Endothelial cell of umbilical vein (primary cell): ENCODE measurements around the gene SCIN. TPM values are rescaled to one million over a fixed set of nuclear protein-coding genes. Genes with fewer than 3 reads are reported as not detected.
A peak's percentile ranks its signal among the peaks of the same experiment; 100 is the strongest.
"Not testable (repeated sequence)": the region's sequence is repeated elsewhere in the genome, so short reads cannot be mapped to it uniquely, and the experiment has no call there.

Source experiments
- BruUV-seq: library from RNA; stranded (reverse); fragments of 400-500 nt; replicated peaks from 2 replicates; lab custom pipeline; 2021; lab: Mats Ljungman, UMichigan
- CTCF ChIA-PET: fragments of 300-600, 350-600 bp; sonication (Branson Sonifier 250); formaldehyde crosslinking; loops from one replicate; lab custom pipeline; 2021; ENCODE audit warnings: antibody characterized with exemption, inconsistent platforms; lab: Charles Lee
- POLR2A ChIA-PET: fragments of 300-600, 350-600 bp; sonication (Branson Sonifier 250); formaldehyde crosslinking; loops from one replicate; lab custom pipeline; 2021; ENCODE audit warnings: antibody characterized with exemption, inconsistent platforms; lab: Charles Lee
- DNase-seq: peaks from one replicate; pipeline ENCODE4 v3.0.0-alpha.2; 2011; ENCODE audit warnings: low read depth, low spot score
- FAIRE-seq: peaks from 2 replicates; lab custom pipeline; 2011; peaks lifted over from hg19 to GRCh38; lab: Jason Lieb, UNC
- H2AFZ ChIP-seq: 2 replicates; pipeline ENCODE4 v1.6.0; 2012; ENCODE audit warnings: low read depth, low read length, control low read depth, inconsistent platforms
- H3K27ac ChIP-seq: 2 replicates; pipeline ENCODE4 v1.5.1; 2011; ENCODE audit warnings: low read depth, mild to moderate bottlenecking, control low read depth, low read length, moderate library complexity; ENCODE audit not compliant: insufficient read depth
- H3K27me3 ChIP-seq, 2 experiments: 2 replicates each; pipeline versions ENCODE4 v1.6.0 to v1.6.1; 2011; ENCODE audit warnings: low read length in 2 of 2, mixed read lengths in 1 of 2; ENCODE audit not compliant: control insufficient read depth in 2 of 2, insufficient read depth in 2 of 2
- H3K36me3 ChIP-seq, 2 experiments: 2 replicates in 1 of 2; 3 replicates in 1 of 2; pipeline ENCODE4 v1.5.1; 2011; ENCODE audit warnings: low read length in 2 of 2, mild to moderate bottlenecking in 1 of 2, moderate library complexity in 1 of 2; ENCODE audit not compliant: control insufficient read depth in 2 of 2, insufficient read depth in 2 of 2; ENCODE audit errors: extremely low read depth in 1 of 2
- H3K4me1 ChIP-seq: 3 replicates; pipeline ENCODE4 v1.5.1; 2011; ENCODE audit warnings: mild to moderate bottlenecking, low read length; ENCODE audit not compliant: control insufficient read depth, insufficient read depth; ENCODE audit errors: extremely low read depth
- H3K4me2 ChIP-seq: 2 replicates; pipeline ENCODE4 v1.6.1; 2011; ENCODE audit warnings: low read length, control low read depth, mixed read lengths; ENCODE audit not compliant: insufficient read depth
- H3K4me3 ChIP-seq, 3 experiments: fragments of 200-600 bp in 1 of 3; sonication (generic), shearing (Covaris generic) in 1 of 3; replicated peaks in 1 of 3; 2 replicates each; pipeline ENCODE4 v1.5.1; 2011 to 2016; ENCODE audit warnings: control low read depth in 3 of 3, low read length in 3 of 3, mild to moderate bottlenecking in 2 of 3, inconsistent platforms in 1 of 3, low read depth in 1 of 3, moderate library complexity in 1 of 3; ENCODE audit not compliant: insufficient read depth in 1 of 3
- H3K79me2 ChIP-seq: 2 replicates; pipeline ENCODE4 v1.6.0; 2012; ENCODE audit warnings: low read length, inconsistent platforms; ENCODE audit not compliant: control insufficient read depth, insufficient read depth
- H3K9ac ChIP-seq: replicated peaks from 2 replicates; pipeline ENCODE3; 2011; ENCODE audit warnings: low read length, control low read depth; ENCODE audit not compliant: insufficient read depth; ENCODE audit errors: extremely low read depth
- H3K9me1 ChIP-seq: replicated peaks from 3 replicates; pipeline ENCODE4 v1.6.0; 2011; ENCODE audit warnings: mild to moderate bottlenecking, low read length; ENCODE audit not compliant: control insufficient read depth, insufficient read depth; ENCODE audit errors: extremely low read depth
- H3K9me3 ChIP-seq: replicated peaks from 2 replicates; pipeline ENCODE4 v1.5.1; 2012; ENCODE audit warnings: low read length, inconsistent platforms; ENCODE audit not compliant: control insufficient read depth, insufficient read depth
- H4K20me1 ChIP-seq: replicated peaks from 2 replicates; pipeline ENCODE3; 2011; ENCODE audit warnings: mild to moderate bottlenecking, low read length; ENCODE audit not compliant: control insufficient read depth, insufficient read depth; ENCODE audit errors: extremely low read depth
- EZH2 ChIP-seq: IDR thresholded peaks from 2 replicates; pipeline ENCODE4 v1.6.1; 2012; ENCODE audit warnings: borderline replicate concordance, low read depth, mild to moderate bottlenecking, moderate library complexity, low read length, inconsistent platforms; ENCODE audit not compliant: severe bottlenecking
- GATA2 ChIP-seq: IDR thresholded peaks from 2 replicates; pipeline ENCODE4 v1.7.0; 2011; ENCODE audit warnings: low read depth, mild to moderate bottlenecking, moderate library complexity, mixed read lengths, low read length; ENCODE audit not compliant: insufficient read length, insufficient read depth
- JUN ChIP-seq: IDR thresholded peaks from 2 replicates; pipeline ENCODE4 v1.6.1; 2011; ENCODE audit warnings: borderline replicate concordance, low read depth; ENCODE audit not compliant: insufficient read length, insufficient read depth
- POLR2AphosphoS5 ChIP-seq: IDR thresholded peaks from 2 replicates; pipeline ENCODE4 v1.6.1; 2012; ENCODE audit warnings: low read depth, mild to moderate bottlenecking, control low read depth, low read length, moderate library complexity; ENCODE audit not compliant: insufficient read depth
- dilution Hi-C: fragments of 300-500 bp; cut with MboI; formaldehyde crosslinking; loops from one replicate; pipeline ENCODE4 v1.15.0; 2019; ENCODE audit warnings: low sequenced_read_pairs; ENCODE audit not compliant: extremely low pct_ligation_motif_present
- intact Hi-C: fragments of 100-400 bp; cut with micrococcal nuclease; formaldehyde crosslinking; loops from one replicate; pipeline ENCODE4 v1.10.0; 2022
- polyA plus RNA-seq, 4 experiments: library from polyadenylated mRNA; depleted of rRNA in 3 of 4; stranded (reverse) in 3 of 4; unstranded in 1 of 4; fragments of >200 nt; gene quantifications; 2 replicates each; pipeline versions ENCODE4 v1.2.1 to v1.2.3, GENCODE V29; 2011 to 2012; ENCODE audit warnings: missing spikeins in 1 of 4
- total RNA-seq: library from RNA; stranded (reverse); gene quantifications from 2 replicates; pipeline ENCODE4 v1.2.3, GENCODE V29; 2021

SCIN gene
- total and polyA plus RNA-seq, 2 donors (not counting 3 experiments of a cell fraction or from before 2014, with no cell fraction given): 0.07 to 0.69 TPM

- ChIA-PET POLR2A (interaction anchor here (0.8 to 3.0 kb wide), 10 partner anchors 28 to 429 kb away, joined by 3 to 23 read pairs (median 4); no protein-coding TSS in a partner anchor), CTCF (interaction anchor here (0.6 to 12.2 kb wide), 61 partner anchors 8 to 574 kb away, joined by 3 to 219 read pairs (median 5); no protein-coding TSS in a partner anchor)
- TF ChIP-seq GATA2: peak; percentile 12
- TF ChIP-seq POLR2AphosphoS5: no peak
- no peak for TF ChIP-seq JUN
- no peak for TF ChIP-seq EZH2
- H2AFZ ChIP-seq: no peak overlapping the region
- peak overlapping the region; percentile 89 for H3K4me2 ChIP-seq
- FAIRE-seq: no peak
- no peak for DNase-seq
- peaks cover 4% of the 10 kb centered on the region for H4K20me1 ChIP-seq
- intact Hi-C loops (loop anchor here (1.0 to 5.0 kb wide), 13 partner anchors 28 to 1233 kb away; no protein-coding TSS in a partner anchor), dilution Hi-C loops (no loop called here)
- TSS peak; percentile 58 for BruUV-seq
- H3K4me3 ChIP-seq: peak overlapping the region; percentile 81 to 96 (median 93)
- no peaks in the 10 kb centered on the region for H3K9me1 ChIP-seq
- H3K27ac ChIP-seq: peak overlapping the region; percentile 88
- H3K4me1 ChIP-seq: peaks cover 16% of the 10 kb centered on the region
- peaks cover 41% of the 10 kb centered on the region for H3K79me2 ChIP-seq
- H3K27me3 ChIP-seq: no peaks in the 10 kb centered on the region
- peak overlapping the region; percentile 92 for H3K9ac ChIP-seq
- H3K36me3 ChIP-seq: no peaks in the 10 kb centered on the region
- H3K9me3 ChIP-seq: no peaks in the 10 kb centered on the region
These were observed 117.2 kb downstream of the SCIN start for GRCh38 chr7:12687718-12688171.

GRCh38 chr7:12688485-12689170 is 118.1 kb downstream of the SCIN start:
- H2AFZ ChIP-seq, H4K20me1 ChIP-seq, dilution Hi-C loops, H3K27me3 ChIP-seq, BruUV-seq, H3K9me1 ChIP-seq, FAIRE-seq, H3K9me3 ChIP-seq, H3K27ac ChIP-seq, H3K36me3 ChIP-seq: not testable (repeated sequence)
- H3K79me2 ChIP-seq: peaks cover 44% of the 10 kb centered on the region
- H3K4me1 ChIP-seq: peaks cover 18% of the 10 kb centered on the region
- H3K4me2 ChIP-seq: peak overlapping the region; percentile 92
- H3K4me3 ChIP-seq: peak overlapping the region; percentile 9 to 96 (median 93)
- intact Hi-C loops: loop anchor here (5.0 kb wide), 1 partner anchor 224 kb away; no protein-coding TSS in a partner anchor
- ChIA-PET CTCF (interaction anchor here (1.0 to 12.2 kb wide), 8 partner anchors 29 to 573 kb away, joined by 4 to 219 read pairs (median 34); no protein-coding TSS in a partner anchor), POLR2A (interaction anchor here (2.3 to 3.0 kb wide), 2 partner anchors 27 to 40 kb away, joined by 19 to 23 read pairs; no protein-coding TSS in a partner anchor)
- DNase-seq: peak; percentile 25
- H3K9ac ChIP-seq: peak overlapping the region; percentile 12
